SIG-M5 treated with dmso at 0.1 percent for 504 hours (cell line): ENCODE results near the gene DMXL1.
"Not testable (repeated sequence)": the region's sequence is repeated elsewhere in the genome, so short reads cannot be mapped to it uniquely, and the experiment has no call there.

Experiments
- DNase-seq: peaks from one replicate; lab custom pipeline; 2025; ENCODE audit not compliant: unreplicated experiment; lab: John Stamatoyannopoulos, UW

Gene DMXL1

GRCh38 chr5:119120893-119121292, 50.0 kb downstream of the DMXL1 start:
- no peak for DNase-seq

- DNase-seq, result not testable (repeated sequence)
These were observed 51.6 kb downstream of the DMXL1 start for GRCh38 chr5:119122474-119122873.

GRCh38 chr5:119123280-119123679, 52.4 kb downstream of the DMXL1 start:
- DNase-seq, result no peak

GRCh38 chr5:119129770-119130169, 58.9 kb downstream of the DMXL1 start:
- no peak for DNase-seq

GRCh38 chr5:119131530-119132304, 60.8 kb downstream of the DMXL1 start:
- no peak for DNase-seq

- not testable (repeated sequence) for DNase-seq
These were observed 64.9 kb downstream of the DMXL1 start for GRCh38 chr5:119135743-119136142.

GRCh38 chr5:119136666-119137318, 65.9 kb downstream of the DMXL1 start:
- DNase-seq, result no peak

GRCh38 chr5:119153629-119154028, 82.7 kb downstream of the DMXL1 start:
- DNase-seq, result no peak

GRCh38 chr5:119158144-119158543, 87.3 kb downstream of the DMXL1 start:
- DNase-seq, result no peak

- DNase-seq, result no peak
These were observed 90.5 kb downstream of the DMXL1 start for GRCh38 chr5:119161430-119161829.

GRCh38 chr5:119166026-119166425, 95.1 kb downstream of the DMXL1 start:
- no peak for DNase-seq

- DNase-seq, result no peak
These were observed 97.5 kb downstream of the DMXL1 start for GRCh38 chr5:119168401-119168800.

GRCh38 chr5:119171686-119172085, 100.8 kb downstream of the DMXL1 start:
- DNase-seq, result no peak

GRCh38 chr5:119174578-119175163, 103.8 kb downstream of the DMXL1 start:
- no peak for DNase-seq

GRCh38 chr5:119176785-119177184, 105.9 kb downstream of the DMXL1 start:
- no peak for DNase-seq

GRCh38 chr5:119177226-119177625, 106.3 kb downstream of the DMXL1 start:
- no peak for DNase-seq

GRCh38 chr5:119178435-119178834, 107.5 kb downstream of the DMXL1 start:
- no peak for DNase-seq

- no peak for DNase-seq
These were observed 109.2 kb downstream of the DMXL1 start for GRCh38 chr5:119179857-119180641.

- not testable (repeated sequence) for DNase-seq
These were observed 114.6 kb downstream of the DMXL1 start for GRCh38 chr5:119185512-119185911.

GRCh38 chr5:119187776-119188529, 117.1 kb downstream of the DMXL1 start:
- no peak for DNase-seq
